ENCODE measurements around the gene PPP6R3.
"Not testable (repeated sequence)": the region's sequence is repeated elsewhere in the genome, so short reads cannot be mapped to it uniquely, and the experiment has no call there.

PPP6R3 gene

GRCh38 chr11:68460741-68461574 lies at the start of gene PPP6R3:
PPP6R3 (plus strand) TSS chr11:68460752; CDS start chr11:68537665, 76,913 bp downstream.
- no peak for DNase-seq (ENCODE audit: low read depth, low spot score)

- no peak for DNase-seq (ENCODE audit: low read depth, low spot score)
Observed at GRCh38 chr11:68411501-68411991, 49.0 kb upstream of the PPP6R3 start.

GRCh38 chr11:68412593-68413475 lies 47.7 kb upstream of the PPP6R3 start:
- DNase-seq (ENCODE audit: low read depth, low spot score): no peak

GRCh38 chr11:68413591-68413999 lies 47.0 kb upstream of the PPP6R3 start:
- no peak for DNase-seq (ENCODE audit: low read depth, low spot score)

GRCh38 chr11:68414496-68415221 lies 45.9 kb upstream of the PPP6R3 start:
- no peak for DNase-seq (ENCODE audit: low read depth, low spot score)

- no peak for DNase-seq (ENCODE audit: low read depth, low spot score)
Observed at GRCh38 chr11:68416070-68416578, 44.4 kb upstream of the PPP6R3 start.

- no peak for DNase-seq (ENCODE audit: low read depth, low spot score)
Observed at GRCh38 chr11:68418648-68419047, 41.9 kb upstream of the PPP6R3 start.

GRCh38 chr11:68420171-68420570 lies 40.4 kb upstream of the PPP6R3 start:
- DNase-seq (ENCODE audit: low read depth, low spot score): no peak

GRCh38 chr11:68423481-68423880 lies 37.1 kb upstream of the PPP6R3 start:
- no peak for DNase-seq (ENCODE audit: low read depth, low spot score)

- DNase-seq (ENCODE audit: low read depth, low spot score): no peak
Observed at GRCh38 chr11:68424101-68424632, 36.4 kb upstream of the PPP6R3 start.

GRCh38 chr11:68424981-68425865 lies 35.3 kb upstream of the PPP6R3 start:
- no peak for DNase-seq (ENCODE audit: low read depth, low spot score)

- no peak for DNase-seq (ENCODE audit: low read depth, low spot score)
Observed at GRCh38 chr11:68425866-68426380, 34.6 kb upstream of the PPP6R3 start.

- no peak for DNase-seq (ENCODE audit: low read depth, low spot score)
Observed at GRCh38 chr11:68429661-68430060, 30.9 kb upstream of the PPP6R3 start.

- no peak for DNase-seq (ENCODE audit: low read depth, low spot score)
Observed at GRCh38 chr11:68430384-68430783, 30.2 kb upstream of the PPP6R3 start.

- DNase-seq (ENCODE audit: low read depth, low spot score): no peak
Observed at GRCh38 chr11:68430801-68431200, 29.8 kb upstream of the PPP6R3 start.

- DNase-seq (ENCODE audit: low read depth, low spot score): no peak
Observed at GRCh38 chr11:68431984-68432645, 28.4 kb upstream of the PPP6R3 start.

GRCh38 chr11:68432874-68433273 lies 27.7 kb upstream of the PPP6R3 start:
- DNase-seq (ENCODE audit: low read depth, low spot score): no peak

GRCh38 chr11:68433541-68433940 lies 27.0 kb upstream of the PPP6R3 start:
- DNase-seq (ENCODE audit: low read depth, low spot score): no peak

- DNase-seq (ENCODE audit: low read depth, low spot score): not testable (repeated sequence)
Observed at GRCh38 chr11:68434159-68434558, 26.4 kb upstream of the PPP6R3 start.
